Measurements from ENCODE around the gene PROKR2. TPM values are rescaled to one million over a fixed set of nuclear protein-coding genes. Genes with fewer than 3 reads are reported as not detected.

PROKR2 gene
- total RNA-seq, 2 experiments from 2014 or later = not detected

Other genes starting within 250 kb of the PROKR2 start
- gene TMEM230, start 203.9 kb downstream of the PROKR2 start, total RNA-seq = 10 to 100 TPM; 57.0 to 82.4 TPM
- gene PCNA, start 197.0 kb downstream of the PROKR2 start, total RNA-seq = 100 to 1,000 TPM; 548 to 587 TPM
- gene CDS2, start 189.9 kb downstream of the PROKR2 start, total RNA-seq = 10 to 100 TPM; 62.2 to 63.5 TPM